ENCODE measurements around the gene RUNX2.

RUNX2 gene

GRCh38 chr6:45537539-45537938, 209.4 kb downstream of the RUNX2 start:
- no peak overlapping the region for H3K4me3 ChIP-seq
- H3K9ac ChIP-seq = no peak overlapping the region
- no peak overlapping the region for H3K27ac ChIP-seq
- no peak overlapping the region for H3K4me2 ChIP-seq
- no peaks in the 10 kb centered on the region for H3K27me3 ChIP-seq
- TF ChIP-seq Cebpa-rat (IDR thresholded peaks at IDR 0.05) = no peak
- H4K20me1 ChIP-seq = no peaks in the 10 kb centered on the region
- H3K4me1 ChIP-seq = peaks cover 0 to 5% (median 0%) of the 10 kb centered on the region in 10 experiments; a peak in 2 of 20 replicates
- no peaks in the 10 kb centered on the region for H3K36me3 ChIP-seq
- H3K9me3 ChIP-seq (replicated peaks in 1 of 11) = no peaks in the 10 kb centered on the region

- 0 out of 22 replicates have a peak overlapping the region, but pooled peaks of 1 of the 11 experiments have one; percentile 28 for H3K4me2 ChIP-seq
Observed at GRCh38 chr6:45538641-45539547, 210.8 kb downstream of the RUNX2 start.

GRCh38 chr6:45540375-45540920, 212.3 kb downstream of the RUNX2 start:
- Histone ChIP-seq H3K36me3 (no peaks in the 10 kb centered on the region), H4K20me1 (no peaks in the 10 kb centered on the region), H3K9me3 (replicated peaks in 1 of 11) (no peaks in the 10 kb centered on the region), H3K9ac (no peak overlapping the region), H3K4me2 (no peak overlapping the region), H3K4me3 (no peak overlapping the region), H3K4me1 (peaks cover 0 to 5% (median 0%) of the 10 kb centered on the region in 10 experiments; a peak in 2 of 20 replicates), H3K27ac (no peak overlapping the region), H3K27me3 (no peaks in the 10 kb centered on the region)
- TF ChIP-seq Cebpa-rat (IDR thresholded peaks at IDR 0.05) = no peak

More at GRCh38 chr6:45538641-45539547, 210.8 kb downstream of the RUNX2 start:
- peaks cover 0 to 5% (median 0%) of the 10 kb centered on the region in 10 experiments; a peak in 2 of 20 replicates for H3K4me1 ChIP-seq
- no peaks in the 10 kb centered on the region for H4K20me1 ChIP-seq
- H3K36me3 ChIP-seq = no peaks in the 10 kb centered on the region
- no peaks in the 10 kb centered on the region for H3K9me3 ChIP-seq (replicated peaks in 1 of 11)
- H3K4me3 ChIP-seq = no peak overlapping the region
- no peak for TF ChIP-seq Cebpa-rat (IDR thresholded peaks at IDR 0.05)
- no peak overlapping the region for H3K27ac ChIP-seq
- H3K9ac ChIP-seq = no peak overlapping the region
- H3K27me3 ChIP-seq = no peaks in the 10 kb centered on the region

- H3K9ac ChIP-seq = no peak overlapping the region
- H3K4me1 ChIP-seq = peaks cover 0 to 5% (median 0%) of the 10 kb centered on the region in 10 experiments; a peak in 2 of 20 replicates
- H3K27ac ChIP-seq = no peak overlapping the region
- no peaks in the 10 kb centered on the region for H3K9me3 ChIP-seq (replicated peaks in 1 of 11)
- no peak for TF ChIP-seq Cebpa-rat (IDR thresholded peaks at IDR 0.05)
- no peak overlapping the region for H3K4me3 ChIP-seq
- no peak overlapping the region for H3K4me2 ChIP-seq
- H3K36me3 ChIP-seq = no peaks in the 10 kb centered on the region
- no peaks in the 10 kb centered on the region for H4K20me1 ChIP-seq
- H3K27me3 ChIP-seq = no peaks in the 10 kb centered on the region
Observed at GRCh38 chr6:45541934-45542333, 213.8 kb downstream of the RUNX2 start.

- Histone ChIP-seq H3K4me1 (peaks cover 0 to 4% (median 0%) of the 10 kb centered on the region in 10 experiments; a peak in 2 of 20 replicates), H3K27me3 (no peaks in the 10 kb centered on the region), H4K20me1 (no peaks in the 10 kb centered on the region), H3K4me3 (no peak overlapping the region), H3K27ac (no peak overlapping the region), H3K9me3 (replicated peaks in 1 of 11) (no peaks in the 10 kb centered on the region), H3K4me2 (no peak overlapping the region), H3K36me3 (no peaks in the 10 kb centered on the region), H3K9ac (no peak overlapping the region)
- no peak for TF ChIP-seq Cebpa-rat (IDR thresholded peaks at IDR 0.05)
Observed at GRCh38 chr6:45543298-45544235, 215.4 kb downstream of the RUNX2 start.

- Histone ChIP-seq H3K4me3 (no peak overlapping the region), H3K4me1 (no peaks in the 10 kb centered on the region; a peak in 1 of 20 replicates), H3K27me3 (no peaks in the 10 kb centered on the region), H3K36me3 (no peaks in the 10 kb centered on the region), H4K20me1 (no peaks in the 10 kb centered on the region), H3K9ac (no peak overlapping the region), H3K9me3 (replicated peaks in 1 of 11) (no peaks in the 10 kb centered on the region), H3K27ac (no peak overlapping the region), H3K4me2 (no peak overlapping the region)
- no peak for TF ChIP-seq Cebpa-rat (IDR thresholded peaks at IDR 0.05)
Observed at GRCh38 chr6:45545416-45545815, 217.3 kb downstream of the RUNX2 start.

GRCh38 chr6:45548657-45549515, 220.8 kb downstream of the RUNX2 start:
- Histone ChIP-seq H3K4me3 (no peak overlapping the region), H3K36me3 (no peaks in the 10 kb centered on the region), H3K4me1 (no peaks in the 10 kb centered on the region), H3K9ac (no peak overlapping the region), H3K27me3 (no peaks in the 10 kb centered on the region), H4K20me1 (no peaks in the 10 kb centered on the region), H3K27ac (no peak overlapping the region), H3K4me2 (no peak overlapping the region), H3K9me3 (replicated peaks in 1 of 11) (no peaks in the 10 kb centered on the region)
- TF ChIP-seq Cebpa-rat (IDR thresholded peaks at IDR 0.05) = no peak

- TF ChIP-seq Cebpa-rat (IDR thresholded peaks at IDR 0.05) = no peak
- no peaks in the 10 kb centered on the region for H4K20me1 ChIP-seq
- no peaks in the 10 kb centered on the region for H3K9me3 ChIP-seq (replicated peaks in 1 of 11)
- H3K9ac ChIP-seq = no peak overlapping the region
- H3K27me3 ChIP-seq = no peaks in the 10 kb centered on the region
- H3K4me3 ChIP-seq = no peak overlapping the region
- no peak overlapping the region for H3K27ac ChIP-seq
- no peak overlapping the region for H3K4me2 ChIP-seq
- H3K36me3 ChIP-seq = no peaks in the 10 kb centered on the region
- peaks cover 7 to 18% (median 13%) of the 10 kb centered on the region in 10 experiments; a peak in 19 of 20 replicates for H3K4me1 ChIP-seq
Observed at GRCh38 chr6:45552536-45552935, 224.4 kb downstream of the RUNX2 start.

Measured in BLaER1 treated with 17β-estradiol and CSF1 and Interleukin-3, amounts not matched to agents 10 nM and 100 nM (cell line).